ENCODE data around the gene TAF1B.

GRCh38 chr2:9883897-9884296, 40.6 kb downstream of the TAF1B start:
- TF ChIP-seq POLR2A (IDR thresholded peaks at IDR 0.05), result no peak
- no peak for TF ChIP-seq CTCF (IDR thresholded peaks at IDR 0.05)
